ENCODE measurements around the gene VWA3A. TPM values are rescaled to one million over a fixed set of nuclear protein-coding genes. Genes with fewer than 3 reads are reported as not detected.

Gene VWA3A
- total RNA-seq, 4 donors from 2014 or later = 0.35 to 0.40 TPM; not detected in 2

DNA sequence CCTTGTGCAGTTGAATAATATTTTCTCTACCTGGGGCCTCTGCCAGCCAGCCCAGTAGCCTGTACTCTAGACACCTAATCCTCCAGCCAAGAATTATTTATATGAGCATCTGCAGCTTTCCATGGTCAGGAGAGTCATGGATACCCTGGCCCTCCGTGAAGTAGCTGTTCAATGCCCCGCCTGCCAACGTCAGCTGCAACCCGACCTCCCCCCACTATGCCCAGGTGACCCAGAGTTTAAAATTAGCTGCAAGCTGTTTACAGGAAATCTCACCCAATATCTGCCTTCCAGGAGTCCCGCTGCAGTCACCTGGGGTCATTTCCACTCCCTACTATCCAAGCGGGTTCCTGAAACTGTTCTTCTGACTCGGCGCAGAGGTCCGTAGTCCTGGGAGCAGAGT, 82.3 kb downstream of the VWA3A start:
- Histone ChIP-seq H3K4me3 (no peak overlapping the region), H3K27ac (no peak overlapping the region), H3K9me3 (no peaks in the 10 kb centered on the region), H3K4me1 (no peaks in the 10 kb centered on the region), H3K27me3 (no peaks in the 10 kb centered on the region), H3K36me3 (no peaks in the 10 kb centered on the region)
- no peak for ATAC-seq
- WGBS, 2 donors (ENCODE audit: low coverage in 1 of 2) = 58% methylated on average over 6 of the region's 9 CpGs; no CpG with 5 or more reads in 1 of the 2 donors
- no peak for TF ChIP-seq EP300 (IDR thresholded peaks at IDR 0.05)
- TF ChIP-seq POLR2A (IDR thresholded peaks at IDR 0.05) = no peak
- no peak for TF ChIP-seq POLR2AphosphoS5 (IDR thresholded peaks at IDR 0.05)
- TF ChIP-seq, protein P1, sequence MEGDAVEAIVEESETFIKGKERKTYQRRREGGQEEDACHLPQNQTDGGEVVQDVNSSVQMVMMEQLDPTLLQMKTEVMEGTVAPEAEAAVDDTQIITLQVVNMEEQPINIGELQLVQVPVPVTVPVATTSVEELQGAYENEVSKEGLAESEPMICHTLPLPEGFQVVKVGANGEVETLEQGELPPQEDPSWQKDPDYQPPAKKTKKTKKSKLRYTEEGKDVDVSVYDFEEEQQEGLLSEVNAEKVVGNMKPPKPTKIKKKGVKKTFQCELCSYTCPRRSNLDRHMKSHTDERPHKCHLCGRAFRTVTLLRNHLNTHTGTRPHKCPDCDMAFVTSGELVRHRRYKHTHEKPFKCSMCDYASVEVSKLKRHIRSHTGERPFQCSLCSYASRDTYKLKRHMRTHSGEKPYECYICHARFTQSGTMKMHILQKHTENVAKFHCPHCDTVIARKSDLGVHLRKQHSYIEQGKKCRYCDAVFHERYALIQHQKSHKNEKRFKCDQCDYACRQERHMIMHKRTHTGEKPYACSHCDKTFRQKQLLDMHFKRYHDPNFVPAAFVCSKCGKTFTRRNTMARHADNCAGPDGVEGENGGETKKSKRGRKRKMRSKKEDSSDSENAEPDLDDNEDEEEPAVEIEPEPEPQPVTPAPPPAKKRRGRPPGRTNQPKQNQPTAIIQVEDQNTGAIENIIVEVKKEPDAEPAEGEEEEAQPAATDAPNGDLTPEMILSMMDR (IDR thresholded peaks at IDR 0.05) = no peak

GRCh38 chr16:22177968-22178930, 85.9 kb downstream of the VWA3A start:
- ATAC-seq = no peak
- Histone ChIP-seq H3K4me1 (no peaks in the 10 kb centered on the region), H3K4me3 (no peak overlapping the region), H3K9me3 (no peaks in the 10 kb centered on the region), H3K36me3 (no peaks in the 10 kb centered on the region), H3K27me3 (no peaks in the 10 kb centered on the region), H3K27ac (no peak overlapping the region)
- TF ChIP-seq, protein P1 (IDR thresholded peaks at IDR 0.05) = no peak
- TF ChIP-seq EP300 (IDR thresholded peaks at IDR 0.05) (no peak), POLR2AphosphoS5 (IDR thresholded peaks at IDR 0.05) (no peak), POLR2A (IDR thresholded peaks at IDR 0.05) (no peak)
- 82 to 93% methylated on average over 2 to 4 of the region's 18 CpGs for WGBS, 2 donors (ENCODE audit: low coverage in 1 of 2)

- ATAC-seq = no peak
- Histone ChIP-seq H3K27ac (no peak overlapping the region), H3K27me3 (no peaks in the 10 kb centered on the region), H3K4me3 (no peak overlapping the region), H3K4me1 (no peaks in the 10 kb centered on the region), H3K9me3 (no peaks in the 10 kb centered on the region), H3K36me3 (no peaks in the 10 kb centered on the region)
- WGBS, 2 donors (ENCODE audit: low coverage in 1 of 2) = 79 to 80% methylated on average over 1 to 11 of the region's 11 CpGs
- TF ChIP-seq, protein P1 (IDR thresholded peaks at IDR 0.05) = no peak
- TF ChIP-seq POLR2A (IDR thresholded peaks at IDR 0.05) = no peak
- no peak for TF ChIP-seq EP300 (IDR thresholded peaks at IDR 0.05)
- TF ChIP-seq POLR2AphosphoS5 (IDR thresholded peaks at IDR 0.05) = no peak
Observed at GRCh38 chr16:22181426-22181825, 89.1 kb downstream of the VWA3A start.

DNA sequence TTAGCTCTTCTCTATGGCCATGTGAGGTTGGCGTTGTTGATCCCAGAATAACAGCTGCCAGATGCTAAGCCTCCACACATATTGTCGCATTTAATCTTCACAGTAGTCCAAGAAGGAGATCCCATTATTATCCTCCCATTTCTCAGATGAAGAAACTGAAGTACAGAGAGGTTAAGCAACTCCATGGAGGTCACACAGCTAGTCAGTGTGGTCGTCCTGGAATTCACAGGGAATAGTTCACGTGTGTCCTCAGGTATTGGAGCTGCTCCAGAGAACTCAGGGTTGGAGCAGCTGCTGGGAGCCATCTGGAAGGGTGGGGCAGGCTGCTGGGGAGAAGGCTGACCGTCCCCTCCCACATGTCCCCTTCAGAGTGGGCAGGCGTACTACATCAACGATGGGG, 89.5 kb downstream of the VWA3A start:
- Histone ChIP-seq H3K4me3 (no peak overlapping the region), H3K27ac (no peak overlapping the region), H3K36me3 (no peaks in the 10 kb centered on the region), H3K9me3 (no peaks in the 10 kb centered on the region), H3K27me3 (no peaks in the 10 kb centered on the region), H3K4me1 (no peaks in the 10 kb centered on the region)
- 83 to 91% methylated on average over 3 to 5 of the region's 7 CpGs for whole genome bisulfite sequencing, 2 donors (ENCODE audit: low coverage in 1 of 2)
- no peak for TF ChIP-seq EP300 (IDR thresholded peaks at IDR 0.05)
- TF ChIP-seq, protein P1 (IDR thresholded peaks at IDR 0.05) = no peak
- TF ChIP-seq POLR2A (IDR thresholded peaks at IDR 0.05) = no peak
- TF ChIP-seq POLR2AphosphoS5 (IDR thresholded peaks at IDR 0.05) = no peak
- no peak for ATAC-seq

- no peak for ATAC-seq
- H3K4me1 ChIP-seq = peaks cover 0 to 3% (median 0%) of the 10 kb centered on the region in 3 donors
Observed at GRCh38 chr16:22183335-22183734, 91.0 kb downstream of the VWA3A start.

More at GRCh38 chr16:22183335-22183734, 91.0 kb downstream of the VWA3A start:
- TF ChIP-seq, protein P1 (IDR thresholded peaks at IDR 0.05) = no peak
- TF ChIP-seq POLR2AphosphoS5 (IDR thresholded peaks at IDR 0.05) (no peak), EP300 (IDR thresholded peaks at IDR 0.05) (no peak)
- H3K4me3 ChIP-seq = no peak overlapping the region
- no peaks in the 10 kb centered on the region for H3K9me3 ChIP-seq
- H3K36me3 ChIP-seq = no peaks in the 10 kb centered on the region
- no peaks in the 10 kb centered on the region for H3K27me3 ChIP-seq
- WGBS, 2 donors (ENCODE audit: low coverage in 1 of 2) = 83% methylated on average over 3 of the region's 5 CpGs; no CpG with 5 or more reads in 1 of the 2 donors
- no peak overlapping the region for H3K27ac ChIP-seq

Data from gastroesophageal sphincter (tissue), 4 donors.